GM21390 (cell line): Measurements from ENCODE around the gene HPCA.

Experiments used
- ATAC-seq: cut with Tn5 transposase; IDR thresholded peaks from one replicate; pipeline ENCODE4 v1.9.1; 2021; ENCODE audit not compliant: unreplicated experiment

Gene HPCA

DNA sequence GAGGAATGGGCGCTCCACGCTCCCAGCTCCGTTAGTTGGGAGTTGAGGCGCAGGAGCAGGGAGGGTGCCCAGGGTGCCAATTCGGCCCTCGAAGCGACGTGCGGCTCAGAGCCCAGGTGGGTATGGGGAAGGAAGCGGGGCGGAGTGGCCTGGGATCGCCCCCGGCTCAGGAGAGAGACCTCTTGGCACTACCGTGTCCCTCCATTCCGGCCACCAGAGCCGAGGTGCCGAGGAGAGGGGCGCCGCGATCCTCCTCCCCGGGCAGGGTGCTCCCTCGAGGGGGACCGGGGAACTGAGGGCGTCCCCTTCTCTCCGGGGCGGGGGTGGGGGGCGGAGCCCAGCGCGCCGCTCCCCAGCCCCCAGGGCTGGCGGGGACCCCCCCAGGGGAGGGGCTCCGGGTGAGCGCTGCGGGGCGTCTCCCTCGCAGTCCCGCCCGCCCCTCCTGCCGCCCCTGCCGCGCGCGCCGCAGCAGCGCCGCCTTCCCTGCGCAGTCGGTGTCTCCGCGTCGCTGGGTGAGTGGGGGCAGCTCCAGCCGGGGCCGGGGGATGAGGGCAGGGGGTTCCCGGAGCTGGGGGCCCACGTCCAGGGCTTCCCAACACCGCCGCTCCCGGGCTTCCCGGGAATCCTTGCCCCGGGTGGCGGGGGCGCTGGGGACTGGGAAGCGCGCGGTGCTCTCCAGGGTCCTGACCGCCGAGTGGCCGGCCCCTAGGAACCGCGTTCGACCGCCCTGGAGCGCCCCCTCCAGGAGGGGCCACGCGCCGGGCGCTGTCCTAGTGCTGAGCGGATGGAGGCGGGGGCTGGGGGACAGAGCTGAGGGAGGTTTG lies at the start of gene HPCA:
Gene HPCA, plus strand, starts transcription at position 488 of the 824 bp plus-strand sequence. CDS start 2,408 bp downstream, outside the sequence.
- no peak for ATAC-seq

DNA sequence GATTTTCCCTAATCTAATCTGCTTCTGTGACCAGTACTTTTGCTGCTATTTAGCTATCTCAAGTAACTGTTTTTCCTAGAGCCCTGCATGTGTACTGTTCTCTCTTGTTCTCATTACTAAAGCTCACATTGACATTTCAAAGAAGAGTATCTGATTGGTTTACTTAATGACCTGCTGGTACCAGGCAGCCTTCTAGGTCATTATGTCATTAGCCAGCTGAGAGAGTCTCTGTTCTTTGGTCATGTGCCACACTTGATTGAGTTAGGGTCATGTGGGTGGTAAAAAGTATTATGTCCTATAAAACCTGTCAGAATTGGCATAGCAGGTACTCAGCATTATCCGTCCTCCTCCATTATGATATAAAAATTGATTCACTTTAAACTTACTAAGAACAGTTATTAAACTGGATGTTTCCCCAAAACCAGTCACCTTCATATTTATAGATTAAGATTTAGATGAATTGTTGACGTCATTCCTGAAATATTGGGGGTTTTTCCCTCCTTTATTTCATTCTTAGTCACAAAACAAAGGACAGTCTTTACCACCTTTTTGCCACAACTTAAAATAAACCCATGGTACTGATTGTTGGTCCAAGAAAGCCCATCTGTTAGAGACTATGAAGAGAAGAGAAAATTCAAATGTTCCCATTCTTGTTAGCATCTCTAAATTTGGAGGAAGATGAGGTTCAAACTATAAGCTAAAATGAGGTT lies 37.8 kb upstream of the HPCA start:
- ATAC-seq: no peak

DNA sequence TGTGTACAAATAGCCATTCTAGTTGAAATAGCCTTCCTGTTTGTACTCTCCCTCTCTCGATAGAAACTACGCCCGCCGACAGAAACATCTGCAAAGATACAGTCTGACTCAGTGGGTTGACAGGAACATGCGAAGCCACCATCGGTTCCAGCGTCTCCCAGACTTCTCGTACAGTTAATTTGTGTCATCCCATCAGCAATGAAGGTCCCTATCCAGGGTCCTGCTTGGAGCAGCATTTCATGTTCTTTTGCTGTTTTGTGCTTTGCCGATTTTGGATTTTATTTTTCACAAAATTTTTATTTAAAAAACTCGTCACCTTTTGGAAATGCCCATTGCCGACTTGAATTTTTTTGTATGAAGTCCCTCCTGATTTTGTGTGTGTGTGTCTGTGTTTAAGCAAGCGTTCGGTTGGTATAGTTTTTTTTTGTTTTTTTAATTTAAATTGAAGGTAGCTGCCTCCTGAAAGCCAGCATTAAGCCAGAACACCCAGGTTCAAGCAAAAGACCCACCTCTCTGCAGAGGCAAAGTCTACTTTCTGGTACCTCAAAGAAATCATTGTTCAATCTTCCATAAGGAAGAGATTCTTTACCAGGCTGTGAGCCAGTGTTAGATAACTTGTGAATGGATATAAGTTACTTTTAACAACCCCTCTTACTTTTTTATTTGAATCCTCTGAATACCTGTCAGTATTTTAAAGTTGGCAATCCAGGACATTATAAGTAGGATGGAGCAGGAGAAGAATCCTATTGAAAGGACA lies 30.3 kb upstream of the HPCA start:
- no peak for ATAC-seq

DNA sequence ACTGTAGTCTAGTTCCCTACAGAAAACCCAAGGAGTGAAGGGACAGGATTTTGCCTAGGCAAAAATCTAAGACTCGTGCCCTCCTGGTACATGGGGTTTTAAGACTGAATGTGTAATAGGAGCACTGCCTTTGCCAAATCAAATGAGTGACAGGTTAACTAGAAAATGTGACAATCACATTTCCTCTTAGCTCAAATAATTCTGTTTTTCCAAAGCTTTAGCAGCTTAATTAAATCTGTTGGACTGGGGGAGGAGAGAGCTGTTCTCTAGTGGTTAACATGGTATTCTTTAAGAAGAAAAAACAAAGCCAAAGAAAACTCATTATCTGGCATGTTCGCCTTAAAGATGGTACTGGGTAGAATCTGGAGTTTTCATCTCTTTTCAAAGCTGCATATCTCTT lies 28.2 kb upstream of the HPCA start:
- ATAC-seq: no peak

DNA sequence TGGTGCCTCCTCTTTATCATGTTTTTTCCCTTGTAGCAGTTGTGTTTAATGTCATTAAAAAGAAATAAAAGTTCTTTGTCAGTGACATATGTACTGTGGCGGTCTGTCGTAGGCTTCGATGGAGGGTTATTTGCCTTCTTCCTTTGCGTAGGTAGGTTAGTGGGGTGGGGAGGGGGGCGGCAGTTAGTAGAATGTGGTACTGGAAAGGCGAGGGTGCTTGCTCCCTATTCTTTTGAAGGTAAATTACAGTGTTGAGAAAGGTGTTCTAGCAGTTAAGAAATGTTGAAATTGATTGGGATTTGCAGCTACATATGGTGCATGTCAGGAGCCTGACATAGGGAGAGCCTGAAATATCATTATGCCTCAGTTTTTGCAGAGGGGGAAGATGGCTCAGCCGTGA lies 27.5 kb upstream of the HPCA start:
- ATAC-seq: no peak

DNA sequence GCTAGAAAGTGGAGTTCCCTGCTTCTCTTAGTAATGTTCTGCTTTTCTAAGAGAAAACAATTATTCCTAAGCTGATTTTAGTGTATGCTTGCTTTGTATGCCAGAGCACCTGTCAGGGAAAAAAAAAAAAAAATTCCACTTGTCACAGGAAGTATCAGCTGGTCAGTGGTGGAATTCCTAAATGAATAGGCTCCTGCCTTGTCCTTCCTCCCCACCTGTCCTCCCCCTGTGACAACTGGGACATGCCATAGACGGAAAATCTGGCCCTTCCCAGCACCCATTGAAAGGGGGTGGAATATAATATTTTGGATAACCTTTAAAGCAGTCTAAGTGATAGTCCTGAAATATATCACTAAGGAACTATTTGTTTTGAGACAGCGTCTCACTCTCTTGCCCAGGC lies 26.4 kb upstream of the HPCA start:
- ATAC-seq: no peak

DNA sequence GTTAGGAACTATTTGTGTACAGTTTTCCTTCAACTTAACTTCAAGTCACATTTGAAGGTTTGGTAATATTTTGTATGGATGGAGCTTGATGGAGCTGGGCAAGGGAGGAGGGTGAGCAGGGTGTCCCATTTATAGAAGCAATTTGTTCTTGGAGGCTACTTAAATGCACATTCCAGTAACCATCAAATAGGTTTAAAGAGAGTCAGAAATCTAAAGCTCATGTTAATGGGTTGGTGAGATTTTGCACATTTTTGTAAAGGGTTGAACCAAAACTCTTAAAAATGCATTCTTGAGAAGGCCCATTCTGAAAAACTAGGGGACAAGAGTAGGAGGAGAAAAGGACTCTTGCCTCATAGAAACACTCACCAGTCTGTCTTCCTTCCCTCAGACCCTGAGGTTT lies 25.7 kb upstream of the HPCA start:
- no peak for ATAC-seq

DNA sequence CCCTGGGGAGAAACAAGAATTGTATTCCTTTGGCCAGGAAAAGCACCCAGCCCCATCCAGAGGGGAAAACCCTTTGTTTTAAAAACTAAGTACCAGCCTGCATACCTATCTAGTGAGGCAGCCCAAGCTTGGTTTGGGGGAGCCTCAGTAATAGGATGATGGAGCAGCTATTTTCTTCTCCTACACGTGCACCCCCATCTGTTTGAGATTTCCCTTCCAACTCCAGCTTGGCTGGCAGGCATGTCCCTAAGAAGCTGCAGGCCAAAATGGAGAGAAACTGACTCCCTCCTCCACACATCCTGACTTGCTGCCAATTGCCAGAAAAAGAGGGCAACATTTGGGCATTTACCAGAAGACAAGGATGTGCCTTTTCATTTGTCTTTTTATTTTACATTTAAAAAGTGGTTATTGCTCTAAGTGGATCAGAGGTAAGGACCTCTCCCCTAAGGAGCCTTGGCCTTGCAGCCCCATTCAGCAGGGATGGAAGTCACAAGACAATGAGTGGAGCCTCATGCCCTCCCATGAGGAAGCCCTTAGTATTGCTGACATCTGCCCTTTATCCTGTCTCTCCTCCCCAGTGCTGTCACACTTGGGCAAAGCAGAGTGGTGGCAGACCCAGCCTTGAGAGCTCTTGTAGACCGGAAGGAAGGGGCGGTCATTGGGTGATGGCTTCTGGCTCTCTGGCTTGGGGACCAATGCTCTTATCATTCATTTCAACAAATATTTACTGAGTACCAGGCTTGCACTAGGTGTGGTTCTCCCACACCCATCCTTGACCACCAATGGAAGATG lies 24.2 kb upstream of the HPCA start:
- ATAC-seq: no peak

DNA sequence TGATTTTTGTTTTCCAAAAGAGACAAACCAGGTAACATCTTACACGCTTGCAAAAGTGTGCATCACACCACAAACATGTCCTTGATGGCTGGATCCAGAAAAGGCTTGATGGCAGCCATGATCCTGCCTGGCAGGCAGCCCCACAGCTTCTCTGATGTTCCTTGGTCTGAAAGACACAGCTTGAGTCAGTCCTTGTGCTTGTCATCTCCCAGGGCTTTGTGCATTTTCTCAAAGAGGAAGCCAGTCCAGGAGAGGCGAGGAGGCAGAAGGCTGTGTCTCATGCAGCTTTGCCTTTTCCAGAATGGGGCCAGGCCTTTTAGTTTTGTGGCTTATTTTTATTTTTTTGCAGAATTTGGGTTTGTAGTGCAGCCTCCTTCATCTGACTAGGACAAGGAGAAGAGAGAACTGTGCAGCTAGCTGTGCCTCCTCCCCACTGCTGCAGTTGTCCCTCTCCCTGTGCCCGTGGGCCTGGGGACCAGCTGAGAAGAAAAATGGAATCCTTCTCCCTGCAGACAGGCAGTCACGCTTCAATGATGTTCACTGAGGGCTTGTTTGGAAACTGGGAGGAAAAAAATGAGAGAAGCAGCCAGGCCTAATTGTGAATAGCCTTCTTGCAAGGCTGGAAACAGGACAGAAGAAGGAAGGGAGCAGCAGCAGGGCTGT lies 22.9 kb upstream of the HPCA start:
- ATAC-seq: no peak

DNA sequence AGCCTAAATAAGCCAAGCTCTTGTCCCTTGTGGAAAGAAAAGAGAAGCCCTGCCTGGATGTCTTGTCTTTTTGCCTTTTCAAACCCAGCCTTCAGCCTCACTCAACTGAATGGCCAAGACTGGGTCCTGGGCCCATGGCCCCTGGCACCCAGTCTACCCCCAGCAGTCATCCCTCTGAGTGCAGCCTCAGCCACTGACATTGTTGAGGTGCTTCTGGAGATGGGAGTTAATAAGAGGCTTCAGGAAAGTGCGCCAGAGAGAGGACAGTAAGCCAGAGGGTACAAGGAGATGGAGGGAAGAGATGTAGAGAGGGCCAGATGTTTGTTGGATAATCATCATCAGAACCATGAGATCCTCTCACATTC lies 22.4 kb upstream of the HPCA start:
- no peak for ATAC-seq

DNA sequence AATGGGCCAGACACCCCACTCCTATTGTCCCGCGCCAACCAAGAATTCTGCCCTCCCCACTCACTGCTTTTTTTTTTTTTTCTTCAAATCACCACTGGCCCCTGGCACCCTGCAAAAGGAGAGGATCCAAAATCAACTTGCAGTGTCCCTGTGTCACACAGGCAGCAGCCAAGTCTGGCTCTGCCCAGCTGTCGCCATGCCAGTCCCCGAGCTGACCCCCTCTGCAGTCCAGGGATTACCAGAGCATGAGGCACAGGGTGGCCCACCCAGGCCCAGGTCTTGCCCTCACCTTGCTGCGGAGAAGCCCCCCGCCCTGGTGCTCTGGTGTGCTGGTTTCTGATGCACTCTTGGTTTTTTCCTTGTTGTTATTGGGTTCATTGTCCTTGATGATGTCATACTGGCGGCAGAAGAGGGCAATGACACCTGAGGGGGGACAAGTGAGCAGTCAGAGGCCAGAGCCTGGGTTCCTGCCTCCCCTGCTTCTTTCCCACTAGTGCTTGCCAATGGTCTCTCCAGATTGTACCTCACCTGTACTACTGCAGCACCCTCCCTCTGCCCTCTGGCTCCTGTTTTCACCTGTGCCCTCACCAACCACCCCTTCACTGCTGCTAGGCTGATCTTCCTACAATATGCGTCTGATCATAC lies 21.8 kb upstream of the HPCA start:
- no peak for ATAC-seq

DNA sequence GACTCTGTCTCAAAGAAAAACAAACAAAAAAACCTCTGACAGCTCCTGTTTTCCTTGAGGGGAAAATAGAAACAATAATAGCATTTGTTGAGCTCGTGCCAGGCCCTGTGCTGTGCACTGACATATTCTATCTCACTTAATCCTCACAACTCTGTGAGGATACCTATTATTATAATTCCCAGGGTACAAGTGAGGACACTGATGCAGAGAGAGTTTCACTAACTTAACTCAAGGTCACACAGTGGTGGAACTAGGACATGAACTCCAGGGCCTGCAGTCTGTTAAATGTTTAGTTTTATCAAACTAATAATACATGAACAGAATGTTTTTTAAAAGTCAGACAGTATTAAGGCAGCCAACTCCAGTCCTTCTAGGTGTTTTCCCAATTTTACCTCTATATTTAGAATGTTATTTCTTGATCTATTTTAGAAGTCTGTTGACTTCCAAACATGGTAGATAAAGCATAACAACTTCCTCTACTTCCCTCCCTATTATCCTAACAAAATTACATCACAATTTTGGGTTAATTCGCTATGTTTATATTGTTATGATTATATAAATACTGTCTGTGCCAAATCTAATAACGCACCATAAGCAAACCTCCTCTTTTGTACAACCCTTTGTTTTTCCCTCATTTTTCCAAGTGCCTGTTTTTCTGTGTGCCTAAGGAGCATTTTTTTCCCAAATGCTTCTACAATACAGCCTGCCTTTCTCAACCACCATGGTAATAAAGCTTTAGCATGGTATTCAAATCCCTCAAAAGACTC lies 20.5 kb upstream of the HPCA start:
- no peak for ATAC-seq

DNA sequence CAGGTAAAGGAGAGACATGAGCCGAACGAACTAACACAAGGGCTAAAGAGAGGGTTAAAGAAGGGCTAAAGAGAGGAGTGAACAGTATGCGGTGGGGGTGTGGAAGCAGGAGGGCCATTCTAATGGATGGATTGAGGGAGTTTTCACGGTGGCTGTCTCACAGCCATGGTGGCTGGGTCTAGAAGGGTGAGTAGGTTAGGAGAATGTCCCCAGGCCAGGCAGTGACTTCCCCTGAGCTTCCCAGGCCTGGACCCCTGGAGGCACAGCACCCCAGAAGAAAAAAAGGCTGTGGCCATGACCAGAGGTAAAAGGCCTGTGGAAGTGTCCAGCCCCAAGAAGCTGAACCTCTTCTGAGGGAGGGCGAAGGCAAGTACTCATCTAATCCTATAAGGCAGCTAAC lies 19.1 kb upstream of the HPCA start:
- ATAC-seq: no peak

DNA sequence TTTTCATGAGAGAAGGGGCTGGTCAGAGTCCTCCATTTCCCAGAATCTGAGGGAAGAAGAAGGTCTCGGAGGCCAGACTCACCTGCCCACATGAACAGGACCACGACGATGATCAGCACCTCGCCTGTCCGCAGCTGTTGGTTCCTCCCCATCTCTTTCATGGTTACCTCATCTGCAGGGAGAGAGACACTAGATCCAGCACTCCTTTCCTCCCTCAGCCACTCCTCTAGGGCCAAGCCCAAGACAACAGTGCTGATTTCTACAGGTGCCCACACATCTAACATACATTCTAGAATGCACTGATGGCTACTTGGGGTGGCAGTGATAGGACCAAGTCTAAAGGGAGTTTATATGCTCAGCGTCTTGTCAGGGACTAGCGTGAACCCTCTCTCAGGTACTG lies 18.6 kb upstream of the HPCA start:
- ATAC-seq: no peak

DNA sequence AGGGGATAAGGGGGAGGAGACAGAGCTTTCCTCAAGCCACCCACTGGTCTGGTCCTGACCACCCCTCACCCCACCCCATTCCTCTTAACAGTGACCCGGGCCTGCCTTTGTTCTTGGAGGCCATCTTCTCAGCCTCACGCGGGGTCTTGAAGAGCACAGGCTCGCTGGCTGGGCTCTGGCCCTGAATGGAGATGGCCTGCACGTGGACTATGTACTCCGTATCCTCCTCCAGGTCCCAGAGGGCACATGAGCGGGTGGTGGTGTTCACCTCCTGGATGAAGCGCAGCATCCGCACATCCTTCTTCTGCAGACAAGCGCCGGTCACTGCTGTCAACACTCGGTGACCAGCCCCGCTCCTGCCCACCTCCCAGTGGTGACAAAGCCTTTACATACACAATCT lies 18.2 kb upstream of the HPCA start:
- no peak for ATAC-seq

DNA sequence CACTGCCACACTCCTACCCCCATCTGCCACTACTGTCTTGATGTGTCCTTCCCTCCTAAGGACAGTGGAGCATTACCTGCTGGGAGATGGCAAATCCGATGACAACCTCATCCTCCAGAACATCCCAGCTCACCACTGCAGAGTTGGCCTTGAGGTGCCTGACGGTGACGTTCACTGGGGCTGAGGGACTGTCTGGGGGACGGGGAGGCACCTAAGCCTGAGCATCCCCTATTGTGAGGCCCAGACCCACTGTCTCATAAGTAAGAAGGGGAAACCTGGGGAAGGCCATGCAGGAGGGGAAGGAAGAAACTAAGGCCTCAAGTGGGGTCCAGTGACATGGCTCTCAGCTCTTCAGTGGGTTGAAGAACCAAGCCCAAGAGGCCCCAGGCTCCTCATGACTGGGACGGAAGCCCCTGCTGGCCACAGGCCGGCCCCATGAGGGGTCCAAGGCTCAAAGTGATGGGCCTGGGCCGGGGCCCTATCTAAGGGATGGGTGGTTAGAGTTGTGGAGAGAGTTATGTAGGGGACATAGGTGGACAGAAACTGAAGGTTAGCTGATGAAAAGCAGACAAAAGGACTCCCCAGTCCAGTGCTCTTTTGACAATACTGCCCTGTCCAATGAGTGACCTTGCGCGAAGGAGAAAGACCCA lies 17.4 kb upstream of the HPCA start:
- no peak for ATAC-seq

DNA sequence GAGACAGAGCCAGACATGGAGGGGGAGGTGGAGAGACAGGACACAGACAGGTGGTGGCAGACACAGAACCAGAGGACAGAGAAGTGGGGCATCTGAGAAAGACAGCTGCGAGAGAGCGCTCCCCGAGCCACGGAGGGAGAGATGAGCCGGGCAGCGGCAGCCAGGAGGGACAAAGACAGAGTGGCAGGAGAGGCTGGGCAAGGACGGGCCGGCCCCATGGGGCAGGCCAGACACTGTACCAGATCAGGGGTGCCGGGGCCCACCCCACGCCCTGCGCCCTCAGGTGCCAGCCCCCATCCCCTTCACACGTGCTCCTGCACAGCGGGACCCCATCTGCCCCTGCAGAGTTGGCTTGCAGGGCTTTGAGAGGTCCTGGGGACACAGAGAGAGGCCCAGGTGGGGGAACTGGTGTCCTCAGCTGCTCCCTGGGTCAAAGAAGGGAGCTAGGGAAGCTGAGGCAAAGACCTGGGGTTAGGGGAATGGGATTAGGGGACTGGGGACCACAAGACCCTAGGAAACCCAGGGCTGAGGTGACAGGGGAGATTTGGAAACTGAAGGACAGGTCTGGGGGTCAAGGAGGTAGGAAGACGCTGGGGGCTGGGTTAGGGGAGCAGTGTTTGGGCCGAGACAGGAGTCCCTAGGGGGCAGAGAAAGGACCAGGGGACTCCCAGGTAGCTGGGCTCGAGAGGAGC lies 16.2 kb upstream of the HPCA start:
- ATAC-seq: no peak
